ENCODE data around the gene SERAC1.
"Not testable (repeated sequence)": the region's sequence is repeated elsewhere in the genome, so short reads cannot be mapped to it uniquely, and the experiment has no call there.

SERAC1 gene

DNA sequence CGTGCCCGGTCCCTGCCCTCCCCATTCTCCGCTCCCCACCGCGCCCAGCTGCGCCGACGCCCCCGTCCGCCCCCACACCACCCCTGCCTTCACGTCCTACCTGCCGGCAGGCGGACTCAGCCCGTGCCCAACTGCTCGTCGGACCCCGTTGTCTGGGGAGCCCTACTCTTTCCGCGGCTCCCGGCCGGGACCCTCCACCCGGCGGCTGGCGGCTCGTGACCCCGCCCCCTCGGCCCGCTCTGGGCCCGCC is at the start of gene SERAC1:
SERAC1 (minus strand) TSS at position 223 of the 250 bp plus-strand sequence. CDS start 9,899 bp downstream, outside the sequence.
- no peak for DNase-seq (ENCODE audit: low spot score)

DNA sequence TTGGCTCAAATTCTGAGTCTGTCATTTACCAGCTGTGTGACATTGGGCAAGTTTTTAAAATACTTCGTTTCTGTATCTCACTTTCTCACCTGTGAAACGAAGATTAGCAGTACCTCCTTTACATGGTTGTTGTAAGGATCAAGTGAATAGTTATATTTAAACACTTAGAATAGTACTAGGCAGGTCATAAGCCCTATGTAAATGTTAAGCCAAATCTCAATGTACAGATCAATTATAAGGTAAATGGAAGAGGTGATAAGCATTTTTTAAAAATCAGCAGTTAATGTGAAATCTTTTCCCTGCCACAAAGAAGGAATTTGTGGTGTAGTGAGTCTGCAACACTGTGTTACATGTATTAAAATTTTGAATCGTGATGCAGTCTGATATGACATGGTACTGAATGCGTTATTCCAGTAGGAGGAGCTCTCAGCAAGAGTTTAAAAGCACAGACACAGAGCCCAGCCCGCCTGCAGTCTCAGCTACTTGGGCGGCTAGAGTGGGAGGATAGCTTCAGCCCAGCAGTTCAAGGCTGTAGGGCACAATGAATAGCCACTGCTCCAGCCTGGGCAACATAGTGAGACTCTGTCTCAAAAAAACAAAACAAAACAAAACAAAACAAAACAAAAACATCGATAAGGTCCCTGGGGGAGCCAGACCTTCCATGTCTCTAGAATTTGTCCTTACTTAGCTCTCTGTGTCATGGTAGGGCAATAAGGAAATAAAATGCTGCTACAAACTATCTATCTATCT is 46.0 kb upstream of the SERAC1 start:
- peak; percentile 57 for DNase-seq (ENCODE audit: low spot score)

DNA sequence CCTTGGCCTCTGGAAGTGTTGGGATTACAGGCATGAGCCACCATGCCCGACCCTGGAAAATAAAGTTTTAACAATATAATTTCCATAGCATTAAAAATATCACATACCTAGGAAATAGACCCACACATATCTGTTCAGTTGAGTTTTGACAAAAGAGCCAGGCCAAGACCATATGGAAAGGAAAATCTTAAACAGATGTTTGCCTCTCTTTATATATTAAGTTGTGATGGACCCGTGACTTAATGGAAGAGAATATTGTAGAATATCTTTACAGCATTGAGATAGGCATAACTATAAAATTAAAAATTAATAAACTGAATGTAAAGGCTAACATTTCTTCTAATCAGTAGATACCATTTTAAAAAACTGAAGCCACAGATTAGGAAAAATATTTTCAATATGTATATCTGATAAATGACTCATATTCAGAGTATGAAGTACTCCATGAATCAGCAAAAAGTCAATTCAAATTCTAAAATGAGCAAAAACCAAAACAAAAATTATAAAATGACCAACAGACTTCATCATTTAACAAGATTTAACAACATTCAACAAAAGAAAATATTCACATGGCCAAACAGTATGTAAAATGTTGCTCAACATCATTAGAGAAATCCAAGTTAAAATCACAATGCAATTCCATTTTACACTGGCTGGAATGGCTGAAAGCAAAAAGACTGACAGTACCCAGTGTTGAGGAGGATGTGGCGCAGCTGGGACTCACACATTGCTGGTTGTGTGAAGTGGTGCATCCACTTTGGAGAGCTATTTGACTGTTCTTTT is 43.4 kb upstream of the SERAC1 start:
- no peak for DNase-seq (ENCODE audit: low spot score)

DNA sequence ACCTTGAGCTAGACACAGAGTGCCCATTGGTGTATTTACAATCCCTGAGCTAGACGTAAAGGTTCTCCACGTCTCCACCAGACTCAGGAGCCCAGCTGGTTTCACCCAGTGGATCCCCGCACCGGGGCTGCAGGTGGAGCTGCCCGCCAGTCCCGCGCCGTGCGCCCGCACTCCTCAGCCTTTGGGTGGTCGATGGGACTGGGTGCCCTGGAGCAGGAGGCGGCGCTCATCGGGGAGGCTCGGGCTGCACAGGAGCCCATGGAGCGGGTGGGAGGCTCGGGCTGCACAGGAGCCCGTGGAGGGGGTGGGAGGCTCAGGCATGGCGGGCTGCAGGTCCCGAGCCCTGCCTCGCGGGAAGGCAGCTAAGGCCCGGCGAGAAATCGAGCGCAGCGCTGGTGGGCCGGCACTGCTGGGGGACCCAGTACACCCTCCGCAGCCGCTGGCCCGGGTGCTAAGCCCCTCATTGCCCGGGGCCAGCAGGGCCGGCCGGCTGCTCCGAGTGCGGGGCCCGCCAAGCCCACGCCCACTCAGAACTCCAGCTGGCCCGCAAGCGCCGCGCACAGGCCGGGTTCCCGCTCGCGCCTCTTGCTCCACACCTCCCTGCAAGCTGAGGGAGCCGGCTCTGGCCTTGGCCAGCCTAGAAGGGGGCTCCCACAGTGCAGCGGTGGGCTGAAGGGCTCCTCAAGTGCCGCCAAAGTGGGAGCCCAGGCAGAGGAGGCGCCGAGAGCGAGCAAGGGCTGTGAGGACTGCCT is 41.7 kb upstream of the SERAC1 start:
- not testable (repeated sequence) for DNase-seq (ENCODE audit: low spot score)

DNA sequence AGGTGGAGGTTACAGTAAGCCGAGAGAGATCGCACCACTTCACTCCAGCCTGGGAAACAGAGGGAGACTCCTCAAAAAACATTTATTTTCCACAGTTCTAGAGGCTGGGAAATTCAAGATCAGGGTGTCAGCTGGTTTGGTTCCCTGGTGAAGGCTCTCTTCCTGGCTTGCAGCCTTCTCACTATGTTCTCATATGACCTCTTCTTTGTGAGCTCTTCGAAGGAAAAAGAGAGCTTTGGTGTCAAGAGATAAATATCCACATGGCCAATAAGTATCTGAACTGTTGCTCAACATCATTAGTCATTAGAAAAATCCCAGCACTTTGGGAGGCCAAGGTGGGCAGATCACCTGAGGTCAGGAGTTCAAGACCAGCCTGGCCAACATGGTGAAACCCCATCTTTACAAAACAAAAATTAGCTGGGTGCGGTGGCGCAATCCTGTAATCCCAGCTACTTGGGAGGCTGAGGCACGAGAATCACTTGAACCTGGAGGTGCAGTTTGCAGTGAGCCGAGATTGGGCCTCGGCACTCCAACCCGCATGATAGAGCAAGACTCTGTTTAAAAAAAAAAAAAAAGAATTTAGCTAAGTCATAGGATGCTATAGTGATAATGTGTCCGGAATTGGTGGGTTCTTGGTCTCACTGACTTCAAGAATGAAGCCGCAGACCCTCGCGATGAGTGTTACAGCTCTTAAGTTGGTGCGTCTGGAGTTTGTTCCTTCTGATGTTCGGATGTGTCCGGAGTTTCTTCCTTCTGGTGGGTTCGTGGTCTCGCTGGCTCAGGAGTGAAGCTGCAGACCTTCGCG is 40.4 kb upstream of the SERAC1 start:
- not testable (repeated sequence) for DNase-seq (ENCODE audit: low spot score)

DNA sequence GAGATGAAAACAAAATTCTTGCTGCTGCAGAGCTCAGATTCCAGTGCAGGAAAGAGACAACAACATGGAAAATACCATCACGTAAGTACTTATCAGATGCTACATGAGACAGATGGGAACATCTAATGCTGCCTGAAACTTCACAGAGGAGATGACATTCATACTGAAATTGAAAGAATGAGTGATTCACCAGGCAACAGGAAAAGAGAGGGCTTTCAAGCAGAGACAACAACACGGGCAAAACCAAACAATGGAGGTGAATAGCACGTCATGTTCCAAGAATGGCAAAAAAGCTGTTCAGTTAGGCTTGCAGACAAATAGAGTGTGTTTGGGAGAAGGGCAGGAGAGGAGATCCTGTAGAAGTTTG is 39.3 kb upstream of the SERAC1 start:
- no peak for DNase-seq (ENCODE audit: low spot score)

DNA sequence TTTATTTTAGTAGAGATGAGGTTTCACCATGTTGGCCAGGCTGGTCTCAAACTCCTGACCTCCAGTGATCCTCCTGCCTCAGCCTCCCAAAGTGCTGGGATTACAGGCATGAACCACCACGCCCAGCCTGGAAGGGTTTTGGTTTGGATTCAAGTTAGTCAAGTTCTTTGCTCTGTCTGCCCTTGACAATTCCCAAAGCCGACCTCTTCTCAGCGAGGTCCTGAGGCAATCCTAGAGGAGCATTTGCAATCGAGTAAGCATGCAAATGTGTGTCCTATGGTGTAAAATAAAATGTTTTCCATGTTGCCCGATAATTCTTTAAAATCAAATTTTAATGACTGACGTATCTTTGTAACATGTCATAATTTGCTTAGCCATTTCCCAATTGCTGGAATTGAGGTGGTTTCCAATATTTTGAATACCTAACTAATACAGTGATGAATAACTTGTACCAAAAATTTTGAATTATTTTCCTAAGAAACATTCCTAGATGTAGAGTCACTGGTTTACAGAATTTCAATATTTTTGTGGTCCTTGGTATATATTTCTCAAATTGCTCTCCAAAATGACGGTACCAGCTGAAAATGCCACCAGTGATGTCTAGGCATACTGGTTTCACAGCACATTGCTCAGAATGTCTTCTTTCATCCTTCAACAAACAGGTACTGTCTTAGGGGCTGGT is 38.8 kb upstream of the SERAC1 start:
- DNase-seq (ENCODE audit: low spot score): no peak

DNA sequence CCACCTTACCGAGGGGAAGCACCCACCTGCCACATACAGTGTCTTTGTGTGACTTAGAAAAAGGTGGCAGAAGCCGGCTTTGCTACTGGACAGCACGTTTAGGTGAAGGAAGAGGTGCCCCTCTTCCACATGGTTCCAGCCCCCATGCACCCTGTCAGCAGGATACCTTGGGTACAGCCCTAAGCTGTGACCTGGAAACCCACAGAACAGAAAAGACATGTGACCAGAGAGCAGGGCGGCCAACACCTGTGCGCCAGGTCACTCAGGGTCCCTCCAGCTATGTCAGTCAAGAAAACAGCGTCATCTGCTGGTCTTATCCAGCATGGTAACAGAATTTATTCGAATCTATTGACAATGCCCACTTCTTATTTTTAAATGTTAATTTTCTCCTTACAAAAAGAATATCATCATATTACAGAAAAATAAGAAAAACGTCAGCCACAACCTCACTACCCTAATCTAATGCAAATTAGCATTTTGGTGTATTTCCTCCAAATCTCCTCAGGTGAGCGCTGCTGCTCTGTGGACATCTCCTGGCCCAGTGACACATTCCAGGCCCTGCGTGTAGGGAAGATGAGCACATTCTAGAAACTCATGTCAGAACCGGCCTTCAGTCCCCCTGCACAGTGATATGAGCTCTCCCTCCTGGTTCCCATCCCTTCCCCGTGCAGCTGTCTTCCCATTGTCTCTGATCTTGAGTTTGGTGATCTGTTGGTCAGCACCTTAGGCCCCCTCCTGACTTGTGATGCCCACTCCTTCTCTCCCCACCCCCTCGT is 37.3 kb upstream of the SERAC1 start:
- no peak for DNase-seq (ENCODE audit: low spot score)

DNA sequence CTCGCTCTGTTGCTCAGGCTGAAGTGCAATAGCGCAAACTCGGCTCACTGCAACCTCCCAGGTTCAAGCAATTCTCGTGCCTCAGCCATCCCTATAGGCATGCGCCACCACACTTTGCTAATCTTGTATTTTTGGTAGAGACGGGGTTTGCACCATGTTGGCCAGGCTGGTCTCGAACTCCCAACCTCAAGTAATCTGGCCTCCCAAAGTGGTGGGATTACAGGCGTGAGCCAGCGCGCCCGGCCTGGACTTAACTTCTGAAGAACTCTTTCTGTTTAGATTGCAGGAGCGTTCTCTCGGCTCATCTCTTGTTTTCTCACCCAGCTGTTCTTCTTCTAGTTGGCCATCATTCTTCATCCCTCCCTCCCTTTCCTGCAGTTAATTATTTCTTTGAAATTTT is 30.4 kb upstream of the SERAC1 start:
- no peak for DNase-seq (ENCODE audit: low spot score)

DNA sequence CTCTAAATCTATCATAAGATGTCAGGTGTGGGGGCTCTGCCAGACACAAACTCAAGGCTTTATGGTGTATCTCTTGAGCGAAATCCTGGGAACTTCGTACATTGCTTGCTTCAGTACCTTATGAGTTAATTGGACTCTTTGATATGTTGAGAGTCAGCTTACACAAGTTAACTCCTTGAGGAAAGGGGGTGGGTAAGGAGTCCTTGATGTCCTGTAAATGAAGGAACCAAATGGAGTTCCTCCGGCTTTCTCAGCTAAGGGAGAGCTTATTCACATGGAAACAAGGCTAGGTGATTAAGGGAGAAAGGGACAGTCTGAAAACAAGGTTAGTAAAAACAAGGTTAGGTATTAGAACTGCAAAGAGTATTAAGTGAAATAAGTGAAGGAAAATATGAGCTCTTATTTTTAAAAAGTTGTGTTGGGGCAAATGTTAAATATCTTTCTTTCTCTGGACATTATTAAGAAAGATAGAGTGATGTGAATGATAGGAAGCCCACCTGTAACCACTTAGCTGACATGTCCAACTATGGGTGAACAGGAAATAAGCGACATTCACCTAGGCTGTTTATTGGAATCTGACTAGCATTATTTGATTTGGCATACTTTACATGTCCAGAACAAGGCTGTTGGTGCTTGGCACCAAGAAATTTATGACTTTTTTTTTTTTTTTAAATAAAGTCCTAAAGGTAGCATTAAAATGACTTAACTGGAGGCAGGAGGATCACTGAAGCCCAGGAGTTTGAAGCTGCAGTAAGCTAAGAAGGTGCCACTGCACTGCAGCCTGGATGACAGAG is 26.6 kb upstream of the SERAC1 start:
- DNase-seq (ENCODE audit: low spot score): no peak

DNA sequence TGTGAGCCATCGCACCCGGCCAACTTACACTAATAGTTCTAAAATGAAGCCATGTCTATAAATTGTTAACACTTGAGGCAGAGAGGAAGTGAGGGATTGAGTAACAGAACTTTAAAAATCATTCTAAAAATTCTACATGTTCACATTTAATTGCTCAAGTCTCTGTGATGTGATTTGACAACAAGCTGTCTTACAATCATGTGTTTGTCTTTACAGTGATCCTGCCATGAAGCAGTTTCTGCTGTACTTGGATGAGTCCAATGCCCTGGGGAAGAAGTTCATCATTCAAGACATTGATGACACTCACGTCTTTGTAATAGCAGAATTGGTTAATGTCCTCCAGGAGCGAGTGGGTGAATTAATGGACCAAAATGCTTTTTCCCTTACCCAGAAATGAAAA is 23.7 kb upstream of the SERAC1 start:
- DNase-seq (ENCODE audit: low spot score): no peak

DNA sequence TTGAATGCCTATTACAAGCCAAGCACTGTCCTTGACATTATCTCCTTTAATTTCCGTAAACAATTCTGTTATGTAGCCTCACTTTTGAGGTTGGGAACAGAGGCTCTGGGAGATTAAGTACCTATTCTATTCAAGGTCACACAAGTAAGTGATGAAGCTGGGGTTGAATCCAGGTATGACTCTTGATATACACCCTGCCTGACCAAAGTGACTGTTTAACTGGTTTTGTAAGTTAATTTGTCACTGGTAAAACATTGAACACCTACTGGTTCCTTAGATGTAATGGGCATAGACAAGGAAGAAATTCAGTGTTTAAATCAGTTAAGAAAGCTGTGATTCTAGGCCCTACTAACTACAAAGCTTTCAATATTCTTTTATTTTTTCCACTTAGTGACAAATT is 23.0 kb upstream of the SERAC1 start:
- DNase-seq (ENCODE audit: low spot score): no peak

DNA sequence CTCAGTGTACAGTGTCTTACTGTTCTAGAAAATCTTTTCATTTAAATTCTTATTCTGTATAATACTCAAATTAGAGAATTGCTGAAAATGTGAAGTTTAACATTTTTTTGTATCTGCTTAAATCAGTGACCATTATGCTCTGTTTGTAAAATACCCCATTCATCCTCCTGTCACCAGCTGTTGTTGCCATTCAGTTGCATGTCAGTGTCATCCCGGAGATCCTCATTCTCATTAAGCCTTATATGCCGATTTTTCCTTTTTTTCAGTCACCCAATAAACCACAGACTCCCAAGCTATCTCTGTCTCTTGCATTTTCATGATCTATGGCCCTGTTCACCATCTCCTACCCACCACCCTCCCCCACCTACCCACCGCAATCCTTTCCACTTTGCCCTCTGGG is 20.5 kb upstream of the SERAC1 start:
- no peak for DNase-seq (ENCODE audit: low spot score)

DNA sequence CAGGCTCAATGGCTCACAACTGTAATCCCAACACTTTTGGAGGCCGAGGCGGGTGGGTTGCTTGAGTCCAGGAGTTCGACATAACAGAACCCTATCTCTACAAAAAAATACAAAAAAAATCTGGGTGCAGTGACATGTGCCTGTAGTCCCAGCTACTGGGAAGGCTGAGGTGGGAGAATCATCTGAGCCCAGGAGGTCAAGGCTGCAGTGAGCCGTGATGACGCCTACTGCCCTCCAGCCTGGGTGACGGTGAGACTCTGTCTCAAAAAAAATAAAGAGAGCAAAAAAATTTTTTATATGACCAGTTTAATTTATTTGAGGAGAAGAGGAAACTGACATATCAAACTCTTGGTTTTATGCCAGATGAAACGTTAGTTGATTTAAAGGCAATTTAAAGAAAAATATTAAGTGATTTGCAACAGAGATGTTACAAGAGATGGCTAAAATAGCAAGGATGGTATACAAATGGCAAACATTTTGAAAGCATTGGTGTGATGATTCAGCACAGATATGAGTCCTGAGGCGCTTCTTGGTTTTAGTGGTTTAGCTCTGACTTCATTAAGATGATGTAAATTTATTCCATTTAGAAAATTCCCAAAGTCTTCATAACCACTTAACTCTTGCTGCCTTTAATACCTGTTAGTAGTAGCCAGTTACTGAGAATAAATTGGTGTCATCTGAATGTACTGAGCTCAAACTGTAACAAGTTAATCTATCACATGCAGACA is 17.8 kb upstream of the SERAC1 start:
- no peak for DNase-seq (ENCODE audit: low spot score)

DNA sequence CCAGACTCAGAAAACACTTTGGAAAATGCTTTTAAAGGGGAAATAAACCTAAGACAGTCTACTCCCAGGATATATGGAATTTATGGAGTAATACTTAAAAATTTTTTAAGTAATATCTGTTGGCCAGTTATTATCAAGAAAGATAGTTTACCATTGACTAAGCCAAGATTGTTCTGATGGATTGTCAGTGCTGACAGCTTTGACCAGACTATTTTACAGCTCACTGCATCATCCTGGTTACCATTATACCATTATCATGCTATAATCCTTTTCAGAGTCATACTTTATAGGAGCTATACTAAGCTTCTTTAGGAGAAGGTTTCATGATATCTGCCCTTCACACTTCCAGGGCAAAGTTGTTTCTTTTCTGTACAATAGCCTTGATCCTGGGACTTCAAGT is 16.5 kb upstream of the SERAC1 start:
- DNase-seq (ENCODE audit: low spot score): no peak

DNA sequence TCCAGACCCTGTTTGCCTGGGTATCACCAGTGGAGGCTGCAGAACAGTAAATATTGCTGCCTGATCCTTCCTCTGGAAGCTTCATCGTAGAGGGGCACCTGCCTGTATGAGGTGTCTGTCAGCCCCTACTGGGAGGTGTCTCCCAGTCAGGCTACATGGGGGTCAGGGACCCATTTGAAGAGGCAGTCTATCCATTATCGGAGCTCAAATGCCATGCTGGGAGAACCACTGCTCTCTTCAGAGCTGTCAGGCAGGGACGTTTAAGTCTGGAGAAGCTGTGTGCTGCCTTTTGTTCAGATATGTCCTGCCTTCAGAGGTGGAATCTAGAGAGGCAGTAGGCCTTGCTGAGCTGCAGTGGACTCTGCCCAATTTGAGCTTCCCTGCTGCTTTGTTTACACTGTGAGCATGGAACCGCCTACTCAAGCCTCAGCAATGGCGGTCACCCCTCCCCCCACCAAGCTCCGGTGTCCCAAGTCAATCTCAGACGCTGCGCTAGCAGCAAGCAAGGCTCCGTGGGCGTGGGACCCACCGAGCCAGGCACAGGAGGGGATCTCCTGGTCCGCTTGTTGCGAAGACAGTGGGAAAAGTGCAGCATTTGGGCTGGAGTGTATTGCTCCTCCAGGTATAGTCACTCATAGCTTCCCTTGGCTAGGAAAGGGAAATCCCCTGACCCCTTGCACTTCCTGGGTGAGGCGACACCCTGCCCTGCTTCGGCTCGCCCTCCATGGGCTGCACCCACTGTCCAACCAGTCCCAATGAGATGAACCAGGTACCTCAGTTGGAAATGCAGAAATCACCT is 15.3 kb upstream of the SERAC1 start:
- DNase-seq (ENCODE audit: low spot score): not testable (repeated sequence)

DNA sequence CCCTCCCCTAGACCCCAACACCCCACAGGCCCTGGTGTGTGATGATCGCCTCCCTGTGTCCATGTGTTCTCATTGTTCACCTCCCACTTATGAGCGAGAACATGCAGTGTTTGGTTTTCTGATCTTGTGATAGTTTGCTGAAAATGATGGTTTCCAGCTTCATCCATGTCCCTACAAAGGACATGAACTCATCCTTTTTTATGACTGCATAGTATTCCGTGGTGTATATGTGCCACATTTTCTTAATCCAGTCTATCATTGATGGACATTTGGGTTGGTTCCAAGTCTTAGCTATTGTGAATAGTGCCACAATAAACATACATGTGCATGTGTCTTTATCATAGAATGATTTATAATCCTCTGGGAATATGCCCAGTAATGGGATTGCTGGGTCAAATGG is 9.7 kb upstream of the SERAC1 start:
- not testable (repeated sequence) for DNase-seq (ENCODE audit: low spot score)

DNA sequence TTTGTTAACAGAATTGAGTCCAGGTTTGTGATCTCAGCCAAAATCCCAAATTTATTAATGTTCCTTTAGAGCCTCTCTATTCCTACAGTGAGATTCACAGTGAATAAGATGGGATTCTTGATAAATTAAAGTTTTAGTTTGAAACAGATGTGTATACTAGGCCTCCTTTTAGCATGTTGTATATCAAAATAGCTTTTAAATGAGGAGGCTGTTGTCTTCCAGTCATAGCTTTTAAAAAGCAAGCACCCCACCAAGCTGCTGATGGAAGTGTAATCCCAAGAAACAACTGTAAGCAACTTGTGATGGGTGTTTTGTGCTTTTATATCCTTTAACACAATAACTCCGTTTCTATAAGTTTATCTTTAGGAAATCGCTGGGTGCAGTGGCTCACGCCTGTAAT is 7.0 kb upstream of the SERAC1 start:
- no peak for DNase-seq (ENCODE audit: low spot score)

DNA sequence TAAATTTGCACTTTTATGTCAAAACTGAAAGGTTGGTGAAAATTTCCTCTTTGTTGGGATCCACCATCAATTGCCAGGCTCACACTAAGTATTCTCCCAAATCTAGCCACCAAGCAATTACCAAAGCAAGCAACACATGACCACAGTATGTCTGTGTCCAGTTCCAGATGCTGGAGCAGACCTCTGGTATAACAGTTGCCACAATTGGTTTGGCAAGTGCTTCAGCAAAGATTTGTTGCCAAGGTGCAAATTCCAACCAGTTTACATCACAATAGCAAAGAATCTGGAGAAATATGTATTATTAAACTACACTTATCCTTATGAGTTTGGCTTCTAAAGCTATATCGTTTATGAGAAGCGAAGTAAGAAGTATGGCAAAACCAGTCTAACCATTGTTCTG is 6.5 kb upstream of the SERAC1 start:
- DNase-seq (ENCODE audit: low spot score): no peak
